ENCODE data around the gene ANO3.

DNA sequence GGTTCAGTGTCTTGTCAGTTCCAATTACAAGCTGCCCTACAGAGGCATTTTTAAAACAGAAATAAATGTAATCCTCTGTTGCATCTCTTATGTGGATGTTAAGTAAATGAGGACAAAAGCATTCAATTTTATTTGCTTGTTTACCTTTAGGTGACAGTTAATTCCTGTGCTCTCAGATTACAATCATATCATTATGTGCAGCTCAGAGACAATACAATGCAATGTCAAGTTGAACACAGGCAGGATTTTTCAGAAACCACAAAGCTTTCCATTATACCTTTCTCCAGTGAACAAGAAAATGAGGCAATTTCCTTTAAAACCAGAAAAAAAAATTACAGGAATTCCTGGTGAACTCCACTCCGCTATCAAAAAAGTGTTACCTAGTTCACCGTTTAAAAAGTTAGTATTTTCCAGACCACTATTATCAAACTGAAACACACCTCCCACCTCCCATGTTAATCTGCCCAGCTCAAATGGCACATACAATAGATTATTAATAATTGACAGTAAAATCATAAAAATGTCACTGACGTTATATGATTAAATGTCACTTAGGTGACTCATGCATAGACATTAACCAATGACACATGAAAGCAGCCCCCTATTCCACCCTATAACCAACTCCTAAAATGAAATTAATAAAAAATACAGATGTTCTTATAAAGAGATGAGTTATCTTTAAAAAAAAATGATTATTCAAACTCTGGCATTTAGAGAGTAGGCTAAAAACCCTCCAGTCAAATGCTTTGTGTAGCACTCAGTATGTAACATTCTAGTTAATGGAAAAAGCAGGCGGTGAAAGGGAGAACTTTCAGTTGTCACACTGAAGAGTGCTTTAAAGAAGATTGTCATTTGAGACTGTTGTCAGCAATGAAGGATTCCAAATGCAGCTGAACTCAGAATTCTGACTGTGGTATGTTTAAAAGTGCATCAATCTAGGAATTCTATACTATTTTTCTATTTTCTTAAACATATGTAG lies 141.6 kb downstream of the ANO3 start:
- TF ChIP-seq POLR2AphosphoS5 (IDR thresholded peaks at IDR 0.05; ENCODE audit: insufficient read depth in 1 of 2, low read depth in 1 of 2) (no peak), POLR2A (IDR thresholded peaks at IDR 0.05) (no peak)
- TF ChIP-seq, protein P1, sequence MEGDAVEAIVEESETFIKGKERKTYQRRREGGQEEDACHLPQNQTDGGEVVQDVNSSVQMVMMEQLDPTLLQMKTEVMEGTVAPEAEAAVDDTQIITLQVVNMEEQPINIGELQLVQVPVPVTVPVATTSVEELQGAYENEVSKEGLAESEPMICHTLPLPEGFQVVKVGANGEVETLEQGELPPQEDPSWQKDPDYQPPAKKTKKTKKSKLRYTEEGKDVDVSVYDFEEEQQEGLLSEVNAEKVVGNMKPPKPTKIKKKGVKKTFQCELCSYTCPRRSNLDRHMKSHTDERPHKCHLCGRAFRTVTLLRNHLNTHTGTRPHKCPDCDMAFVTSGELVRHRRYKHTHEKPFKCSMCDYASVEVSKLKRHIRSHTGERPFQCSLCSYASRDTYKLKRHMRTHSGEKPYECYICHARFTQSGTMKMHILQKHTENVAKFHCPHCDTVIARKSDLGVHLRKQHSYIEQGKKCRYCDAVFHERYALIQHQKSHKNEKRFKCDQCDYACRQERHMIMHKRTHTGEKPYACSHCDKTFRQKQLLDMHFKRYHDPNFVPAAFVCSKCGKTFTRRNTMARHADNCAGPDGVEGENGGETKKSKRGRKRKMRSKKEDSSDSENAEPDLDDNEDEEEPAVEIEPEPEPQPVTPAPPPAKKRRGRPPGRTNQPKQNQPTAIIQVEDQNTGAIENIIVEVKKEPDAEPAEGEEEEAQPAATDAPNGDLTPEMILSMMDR (IDR thresholded peaks at IDR 0.05), result no peak

Data from vagina (tissue), 2 donors.